GM12878 (cell line): ENCODE measurements around the gene GDAP1L1. TPM values are rescaled to one million over a fixed set of nuclear protein-coding genes. Genes with fewer than 3 reads are reported as not detected.

Experiments
- BHLHE40 ChIP-seq, 2 experiments: fragments of 450-650 bp in 1 of 2; IDR thresholded peaks; 2 replicates each; pipeline ENCODE4 v1.6.1; 2011 to 2017; ENCODE audit warnings: low read depth in 2 of 2, borderline replicate concordance in 1 of 2, improper control_type of control experiment in 1 of 2, low read length in 1 of 2, mild to moderate bottlenecking in 1 of 2
- CBX5 ChIP-seq: sonication (generic); IDR thresholded peaks from 2 replicates; pipeline ENCODE4 v1.6.1; 2016; ENCODE audit warnings: low read depth, moderate library complexity, mild to moderate bottlenecking, inconsistent platforms
- CTCF ChIP-seq, 3 experiments: IDR thresholded peaks in 2 of 3; conservative IDR thresholded peaks in 1 of 3; 2 replicates each; pipeline ENCODE4 v1.5.1; 2011; ENCODE audit warnings: low read depth in 3 of 3, low read length in 3 of 3, mild to moderate bottlenecking in 3 of 3, control low read depth in 2 of 3, moderate library complexity in 2 of 3, inconsistent platforms in 1 of 3, mixed read lengths in 1 of 3; ENCODE audit not compliant: control insufficient read depth in 2 of 3, insufficient read depth in 1 of 3; ENCODE audit errors: extremely low read depth in 1 of 3
- E2F8 ChIP-seq: fragments of 450-650 bp; IDR thresholded peaks from 2 replicates; pipeline ENCODE4 v1.6.1; 2018; ENCODE audit warnings: mild to moderate bottlenecking, low read depth, moderate library complexity; ENCODE audit not compliant: partially characterized antibody
- ESRRA ChIP-seq: IDR thresholded peaks from 2 replicates; pipeline ENCODE4 v1.6.1; 2012; ENCODE audit warnings: mild to moderate bottlenecking, low read length, improper control_type of control experiment
- GATAD2B ChIP-seq: fragments of 450-650 bp; conservative IDR thresholded peaks from 2 replicates; pipeline ENCODE4 v1.6.1; 2017; ENCODE audit warnings: low read depth, mild to moderate bottlenecking, moderate library complexity
- HSF1 ChIP-seq: fragments of 150-350 bp; IDR thresholded peaks from 2 replicates; pipeline ENCODE4 v1.6.1; 2014; ENCODE audit warnings: mild to moderate bottlenecking, low read depth, low read length
- IKZF2 ChIP-seq, 2 experiments: fragments of 450-650 bp; IDR thresholded peaks; 2 replicates each; pipeline ENCODE4 v1.6.1; 2017; ENCODE audit warnings: mild to moderate bottlenecking in 2 of 2, moderate library complexity in 2 of 2
- IRF4 ChIP-seq: IDR thresholded peaks from 2 replicates; pipeline ENCODE4 v1.6.1; 2011; ENCODE audit warnings: low read depth, low read length
- LARP7 ChIP-seq: fragments of 450-650 bp; IDR thresholded peaks from 2 replicates; pipeline ENCODE4 v1.6.1; 2017; ENCODE audit warnings: mild to moderate bottlenecking
- POLR2AphosphoS5 ChIP-seq: IDR thresholded peaks from 2 replicates; pipeline ENCODE4 v1.6.1; 2011; ENCODE audit warnings: mild to moderate bottlenecking, low read length, inconsistent platforms
- RAD21 ChIP-seq: IDR thresholded peaks from 2 replicates; pipeline ENCODE4 v1.6.1; 2011; ENCODE audit warnings: mild to moderate bottlenecking, low read depth, low read length, moderate library complexity; ENCODE audit not compliant: insufficient read depth
- RCOR1 ChIP-seq: conservative IDR thresholded peaks from 2 replicates; pipeline ENCODE4 v1.6.1; 2012; ENCODE audit warnings: low read depth, low read length, improper control_type of control experiment
- SKIL ChIP-seq: fragments of 450-650 bp; IDR thresholded peaks from 2 replicates; pipeline ENCODE4 v1.6.1; 2017; ENCODE audit warnings: mild to moderate bottlenecking, low read depth, inconsistent platforms; ENCODE audit not compliant: poor library complexity, severe bottlenecking
- TARDBP ChIP-seq: IDR thresholded peaks from 2 replicates; pipeline ENCODE4 v1.6.1; 2016; ENCODE audit warnings: borderline replicate concordance
- YBX1 ChIP-seq: fragments of 450-650 bp; IDR thresholded peaks from 2 replicates; pipeline ENCODE4 v1.6.1; 2016; ENCODE audit warnings: antibody characterized with exemption
- YY1 ChIP-seq: IDR thresholded peaks from 2 replicates; pipeline ENCODE4 v1.6.1; 2011; ENCODE audit warnings: low read depth, mild to moderate bottlenecking, low read length
- polyA plus RNA-seq, 11 experiments: library from polyadenylated mRNA; depleted of rRNA in 4 of 11; unstranded in 6 of 11; stranded (reverse) in 5 of 11; fragments of >200 nt; fragmentation: Nextera tagmentation in 4 of 11; fragmentation: Illumina TruSeq in 1 of 11; extraction: Ambion mirVana in 4 of 11; extraction: Trizol in 1 of 11; gene quantifications; 1 replicate in 1 of 11; 2 replicates in 10 of 11; pipeline versions ENCODE4 v1.2.1 to v1.2.3, GENCODE V29; 2011 to 2016; ENCODE audit warnings: inconsistent platforms in 2 of 11, missing spikeins in 2 of 11, low read depth in 1 of 11
- total RNA-seq, 4 experiments: library from RNA; depleted of rRNA in 3 of 4; stranded (reverse); fragments of >200 nt in 3 of 4; fragmentation: Illumina TruSeq in 1 of 4; extraction: Trizol in 1 of 4; gene quantifications; 2 replicates each; pipeline versions ENCODE4 v1.2.1 to v1.2.3, GENCODE V29; 2013 to 2021

GDAP1L1 gene
- total and polyA plus RNA-seq, 10 of the 15 experiments (the other 5 are each of a cell fraction or from before 2014, with no cell fraction given), result 0.08 to 0.38 TPM; not detected in 8

- TF ChIP-seq E2F8 (no peak), CTCF (IDR thresholded peaks at IDR 0.05 in 2 of 3, conservative IDR thresholded peaks at IDR 0.05 in 1 of 3; ENCODE audit: control insufficient read depth in 2 of 3, extremely low read depth in 1 of 3, insufficient read depth in 1 of 3, low read depth in 3 of 3, low read length in 3 of 3) (peak; percentile 84 to 93 (median 90)), CBX5 (no peak), TARDBP (no peak), ESRRA (no peak), BHLHE40 (IDR thresholded peaks at IDR 0.05; ENCODE audit: borderline replicate concordance in 1 of 2, low read depth in 2 of 2, low read length in 1 of 2) (0 out of 4 replicates have a peak, but pooled peaks of 1 of the 2 experiments have one; percentile 32), LARP7 (no peak), POLR2AphosphoS5 (no peak), HSF1 (no peak), IRF4 (peak; percentile 13; the same call in 1 of the 2 replicates), SKIL (no peak), YY1 (peak; percentile 49; the same call in 1 of the 2 replicates), RAD21 (peak; percentile 95), IKZF2 (IDR thresholded peaks at IDR 0.05) (no peak), YBX1 (no peak), GATAD2B (no peak), RCOR1 (no peak)
Observed at GRCh38 chr20:44215125-44215524, 32.0 kb upstream of the GDAP1L1 start (continued).
